Peyer's patch (tissue), 4 donors: Measurements from ENCODE around the gene TMBIM1.

Experiments used
- CTCF ChIP-seq, 6 experiments: fragments of 450-650 bp in 4 of 6; fragments of 200-600 bp in 2 of 6; sonication (generic) in 1 of 6; IDR thresholded peaks; one replicate each; pipeline ENCODE4 v1.5.1; 2017 to 2019; ENCODE audit warnings: antibody characterized with exemption in 6 of 6, mild to moderate bottlenecking in 3 of 6, moderate library complexity in 1 of 6
- POLR2A ChIP-seq, 2 donors: fragments of 450-650 bp; IDR thresholded peaks; one replicate each; pipeline ENCODE4 v1.5.1; 2017; ENCODE audit warnings: antibody characterized with exemption in 2 of 2, mild to moderate bottlenecking in 2 of 2, moderate library complexity in 2 of 2

- TF ChIP-seq CTCF (IDR thresholded peaks at IDR 0.05) (peak; percentile 53 to 81 (median 60)), POLR2A (IDR thresholded peaks at IDR 0.05) (no peak)
Observed at GRCh38 chr2:218257390-218257981, 34.8 kb downstream of the TMBIM1 start.
